H9 (cell line): ENCODE results near the gene KCTD17. TPM values are rescaled to one million over a fixed set of nuclear protein-coding genes. Genes with fewer than 3 reads are reported as not detected.
A peak's percentile ranks its signal among the peaks of the same experiment; 100 is the strongest.

Experiments
- DNase-seq: peaks from one replicate; pipeline ENCODE4 v3.0.0-alpha.2; 2017
- H2AFZ ChIP-seq: one replicate; pipeline ENCODE4 v1.6.1; 2013; ENCODE audit warnings: mild to moderate bottlenecking, low read length, control low read depth, moderate library complexity
- H2AK5ac ChIP-seq: 2 replicates; pipeline ENCODE4 v1.6.1; 2013; ENCODE audit warnings: low read length, control low read depth, mixed read lengths; ENCODE audit not compliant: insufficient read length
- H2BK120ac ChIP-seq: one replicate; pipeline ENCODE4 v1.6.1; 2013; ENCODE audit warnings: low read depth, mild to moderate bottlenecking, low read length, control low read depth, inconsistent platforms; ENCODE audit not compliant: poor library complexity, severe bottlenecking
- H2BK12ac ChIP-seq: 2 replicates; pipeline ENCODE4 v1.6.1; 2013; ENCODE audit warnings: low read length, control low read depth, mixed read lengths, low read depth; ENCODE audit not compliant: insufficient read length
- H2BK15ac ChIP-seq: 2 replicates; pipeline ENCODE4 v1.6.1; 2013; ENCODE audit warnings: low read depth, low read length, control low read depth
- H2BK20ac ChIP-seq: one replicate; pipeline ENCODE4 v1.6.1; 2013; ENCODE audit warnings: low read depth, mild to moderate bottlenecking, low read length, control low read depth, inconsistent platforms; ENCODE audit not compliant: poor library complexity, severe bottlenecking
- H2BK5ac ChIP-seq: 2 replicates; pipeline ENCODE4 v1.6.1; 2013; ENCODE audit warnings: low read length, control low read depth, mixed read lengths; ENCODE audit not compliant: insufficient read length
- H3K14ac ChIP-seq: 2 replicates; pipeline ENCODE4 v1.6.1; 2013; ENCODE audit warnings: low read length, control low read depth; ENCODE audit not compliant: insufficient read depth
- H3K18ac ChIP-seq: 2 replicates; pipeline ENCODE4 v1.6.1; 2013; ENCODE audit warnings: low read depth, mild to moderate bottlenecking, mixed read lengths, low read length, control low read depth; ENCODE audit not compliant: insufficient read length
- H3K23ac ChIP-seq: 2 replicates; pipeline ENCODE4 v1.6.1; 2013; ENCODE audit warnings: low read length, control low read depth, mixed read lengths, low read depth; ENCODE audit not compliant: insufficient read length
- H3K23me2 ChIP-seq: 2 replicates; pipeline ENCODE4 v1.6.1; 2013; ENCODE audit warnings: low read depth, mild to moderate bottlenecking, mixed read lengths, low read length, control low read depth; ENCODE audit not compliant: insufficient read length, poor library complexity, severe bottlenecking
- H3K27ac ChIP-seq: 2 replicates; pipeline ENCODE4 v1.5.1; 2013; ENCODE audit warnings: low read length, control low read depth, mixed read lengths, low read depth; ENCODE audit not compliant: insufficient read length
- H3K27me3 ChIP-seq: 2 replicates; pipeline ENCODE4 v1.6.1; 2013; ENCODE audit warnings: low read length, control low read depth, inconsistent platforms; ENCODE audit not compliant: insufficient read depth
- H3K4ac ChIP-seq: 2 replicates; pipeline ENCODE4 v1.6.1; 2013; ENCODE audit warnings: low read depth, mild to moderate bottlenecking, control low read depth, inconsistent platforms, low read length, moderate library complexity
- H3K4me1 ChIP-seq: 2 replicates; pipeline ENCODE4 v1.6.1; 2013; ENCODE audit warnings: low read length, control low read depth, inconsistent platforms; ENCODE audit not compliant: insufficient read depth
- H3K4me2 ChIP-seq: 2 replicates; pipeline ENCODE4 v1.6.1; 2013; ENCODE audit warnings: low read length, control low read depth, mixed read lengths; ENCODE audit not compliant: insufficient read length, insufficient read depth
- H3K56ac ChIP-seq: 2 replicates; pipeline ENCODE4 v1.6.1; 2013; ENCODE audit warnings: low read depth, mild to moderate bottlenecking, mixed read lengths, low read length, control low read depth; ENCODE audit not compliant: insufficient read length
- H3K79me1 ChIP-seq: 2 replicates; pipeline ENCODE4 v1.6.1; 2013; ENCODE audit warnings: low read depth, mild to moderate bottlenecking, moderate library complexity, low read length, control low read depth, inconsistent platforms; ENCODE audit not compliant: insufficient read depth, poor library complexity, severe bottlenecking
- H3K79me2 ChIP-seq: 2 replicates; pipeline ENCODE4 v1.6.1; 2013; ENCODE audit warnings: low read length, control low read depth, inconsistent platforms; ENCODE audit not compliant: insufficient read depth
- H3K9ac ChIP-seq: 2 replicates; pipeline ENCODE4 v1.6.1; 2013; ENCODE audit warnings: low read length, control low read depth, mixed read lengths; ENCODE audit not compliant: insufficient read length; ENCODE audit errors: extremely low read depth
- H3K9me3 ChIP-seq: one replicate; pipeline ENCODE4 v1.6.1; 2013; ENCODE audit warnings: low read depth, low read length, inconsistent platforms; ENCODE audit not compliant: control insufficient read depth
- H3T11ph ChIP-seq: one replicate; pipeline ENCODE4 v1.6.1; 2013; ENCODE audit warnings: mild to moderate bottlenecking, low read length, control low read depth, inconsistent platforms
- H4K20me1 ChIP-seq: one replicate; pipeline ENCODE4 v1.6.1; 2013; ENCODE audit not compliant: control insufficient read depth, insufficient read length, insufficient read depth
- H4K5ac ChIP-seq: 2 replicates; pipeline ENCODE4 v1.6.1; 2013; ENCODE audit warnings: low read depth, mild to moderate bottlenecking, mixed read lengths, low read length, control low read depth; ENCODE audit not compliant: insufficient read length
- H4K8ac ChIP-seq: replicated peaks from 2 replicates; pipeline ENCODE4 v1.6.1; 2013; ENCODE audit warnings: low read length, control low read depth, mixed read lengths, low read depth; ENCODE audit not compliant: insufficient read length
- H4K91ac ChIP-seq: 2 replicates; pipeline ENCODE4 v1.6.1; 2013; ENCODE audit warnings: low read depth, mild to moderate bottlenecking, moderate library complexity, mixed read lengths, low read length, control low read depth; ENCODE audit not compliant: insufficient read length
- H3K27ac Mint-ChIP-seq, 3 experiments: 2 replicates in 2 of 3; 3 replicates in 1 of 3; pipeline ENCODE4 v1.8.0; 2020 to 2021; ENCODE audit warnings: mixed read lengths in 3 of 3, mild to moderate bottlenecking in 1 of 3, moderate library complexity in 1 of 3
- H3K27me3 Mint-ChIP-seq: 2 replicates; pipeline ENCODE4 v1.8.0; 2021; ENCODE audit warnings: low read depth, mild to moderate bottlenecking, moderate library complexity, mixed read lengths
- H3K36me3 Mint-ChIP-seq, 3 experiments: 2 replicates in 2 of 3; 3 replicates in 1 of 3; pipeline ENCODE4 v1.8.0; 2020 to 2021; ENCODE audit warnings: low read depth in 3 of 3, mixed read lengths in 3 of 3; ENCODE audit not compliant: insufficient read depth in 1 of 3
- H3K4me1 Mint-ChIP-seq, 2 experiments: 2 replicates each; pipeline ENCODE4 v1.8.0; 2020; ENCODE audit warnings: mixed read lengths in 2 of 2
- H3K4me3 Mint-ChIP-seq, 2 experiments: 2 replicates in 1 of 2; 3 replicates in 1 of 2; pipeline ENCODE4 v1.8.0; 2020 to 2021; ENCODE audit warnings: mild to moderate bottlenecking in 2 of 2, mixed read lengths in 2 of 2, moderate library complexity in 1 of 2
- H3K9me3 Mint-ChIP-seq, 2 experiments: 2 replicates in 1 of 2; 3 replicates in 1 of 2; pipeline ENCODE4 v1.8.0; 2020; ENCODE audit warnings: mild to moderate bottlenecking in 2 of 2, mixed read lengths in 2 of 2, moderate library complexity in 1 of 2
- CTCF ChIP-seq: fragments of 200-600 bp; sonication (generic); conservative IDR thresholded peaks from 3 replicates; pipeline ENCODE4 v1.8.0; 2021; ENCODE audit warnings: antibody characterized with exemption, mild to moderate bottlenecking
- WGBS: extraction: QIAGEN DNeasy Blood & Tissue Kit; methylation state at CpG from one replicate; pipeline ENCODE4 v1.1.7; 2013; ENCODE audit warnings: missing lambda C conversion rate, low lambda C conversion rate, mixed read lengths; ENCODE audit not compliant: insufficient read length; ENCODE audit errors: extremely low coverage; 5-methylcytosine and 5-hydroxymethylcytosine counted together
- total RNA-seq: library from RNA; stranded (reverse); gene quantifications from 2 replicates; pipeline ENCODE4 v1.2.1, GENCODE V29; 2021

Gene KCTD17
- total RNA-seq, 1 experiment from 2014 or later = 34.1 TPM

- H2BK12ac ChIP-seq = no peak overlapping the region
- no peak overlapping the region for H2BK120ac ChIP-seq
- no peak overlapping the region for H3K18ac ChIP-seq
- H3K9ac ChIP-seq = no peak overlapping the region
- peaks cover 43% of the 10 kb centered on the region for H3K27me3 Mint-ChIP-seq
- H2AK5ac ChIP-seq = no peak overlapping the region
- no peak overlapping the region for H4K5ac ChIP-seq
- no peaks in the 10 kb centered on the region for H3K79me1 ChIP-seq
- no peaks in the 10 kb centered on the region for H3K9me3 Mint-ChIP-seq
- H3T11ph ChIP-seq = no peak overlapping the region
- WGBS = no CpG with 5 or more reads among the region's 15 CpGs
- H2BK15ac ChIP-seq = no peak overlapping the region
- H3K36me3 Mint-ChIP-seq = no peaks in the 10 kb centered on the region
- peak overlapping the region in 1 of 2 experiments; percentile 33; a peak in 1 of 5 replicates for H3K4me3 Mint-ChIP-seq
- no peaks in the 10 kb centered on the region; the same call in 1 of the 2 replicates for H3K4me1 ChIP-seq
- no peaks in the 10 kb centered on the region; the same call in 1 of the 2 replicates for H3K27me3 ChIP-seq
- no peak overlapping the region for H3K56ac ChIP-seq
- no peak overlapping the region for H2AFZ ChIP-seq
- no peak overlapping the region for H4K8ac ChIP-seq
- no peaks in the 10 kb centered on the region for H3K79me2 ChIP-seq
- H2BK5ac ChIP-seq = no peak overlapping the region
- no peak overlapping the region for H3K14ac ChIP-seq
- no peaks in the 10 kb centered on the region for H3K9me3 ChIP-seq
- TF ChIP-seq CTCF = peak; percentile 100
- peak; percentile 73 for DNase-seq
- no peaks in the 10 kb centered on the region for H4K20me1 ChIP-seq
- no peak overlapping the region for H3K23ac ChIP-seq
- H3K4me1 Mint-ChIP-seq = peaks cover 10% of the 10 kb centered on the region in 2 experiments; a peak in 3 of 4 replicates
- no peak overlapping the region for H2BK20ac ChIP-seq
- H3K27ac Mint-ChIP-seq = no peak overlapping the region; a peak in 1 of 7 replicates
- H3K23me2 ChIP-seq = no peaks in the 10 kb centered on the region
- H3K27ac ChIP-seq = no peak overlapping the region
- no peak overlapping the region for H4K91ac ChIP-seq
- H3K4ac ChIP-seq = no peak overlapping the region
- H3K4me2 ChIP-seq = no peak overlapping the region
Measured at GRCh38 chr22:37077802-37078448, 26.4 kb downstream of the KCTD17 start.
